Cortex of kidney (tissue), 1 donor: ENCODE data around the gene SLC1A4.
"Not testable (repeated sequence)": the region's sequence is repeated elsewhere in the genome, so short reads cannot be mapped to it uniquely, and the experiment has no call there.

ENCODE experiments used
- DNase-seq: peaks from one replicate; lab custom pipeline; 2025; lab: John Stamatoyannopoulos, UW

SLC1A4 gene

GRCh38 chr2:64966017-64966416 lies 23.2 kb upstream of the SLC1A4 start:
- no peak for DNase-seq

GRCh38 chr2:64966839-64967238 lies 22.4 kb upstream of the SLC1A4 start:
- no peak for DNase-seq

GRCh38 chr2:64967601-64968000 lies 21.6 kb upstream of the SLC1A4 start:
- no peak for DNase-seq

GRCh38 chr2:64969086-64969485 lies 20.1 kb upstream of the SLC1A4 start:
- not testable (repeated sequence) for DNase-seq

- DNase-seq = no peak
These were observed 18.7 kb upstream of the SLC1A4 start for GRCh38 chr2:64970495-64970894.

GRCh38 chr2:64972426-64972825 lies 16.8 kb upstream of the SLC1A4 start:
- DNase-seq = no peak

- no peak for DNase-seq
These were observed 16.3 kb upstream of the SLC1A4 start for GRCh38 chr2:64972876-64973275.

- DNase-seq = no peak
These were observed 13.9 kb upstream of the SLC1A4 start for GRCh38 chr2:64975232-64975821.

- no peak for DNase-seq
These were observed 12.9 kb upstream of the SLC1A4 start for GRCh38 chr2:64976276-64976675.

GRCh38 chr2:64978514-64979268 lies 10.5 kb upstream of the SLC1A4 start:
- DNase-seq = no peak

- DNase-seq = no peak
These were observed 9.5 kb upstream of the SLC1A4 start for GRCh38 chr2:64979744-64980143.

- DNase-seq = no peak
These were observed 9.0 kb upstream of the SLC1A4 start for GRCh38 chr2:64980183-64980582.

GRCh38 chr2:64982311-64982857 lies 6.8 kb upstream of the SLC1A4 start:
- DNase-seq = no peak

- DNase-seq = no peak
These were observed 6.3 kb upstream of the SLC1A4 start for GRCh38 chr2:64982932-64983331.

GRCh38 chr2:64985447-64985846 lies 3.8 kb upstream of the SLC1A4 start:
- DNase-seq = no peak

GRCh38 chr2:64987001-64987955 lies 1.9 kb upstream of the SLC1A4 start:
- no peak for DNase-seq

- no peak for DNase-seq
These were observed 1.2 kb upstream of the SLC1A4 start for GRCh38 chr2:64987956-64988419.

- DNase-seq = no peak
These were observed 626 bp upstream of the SLC1A4 start for GRCh38 chr2:64988420-64989125.

- DNase-seq = no peak
These were observed 899 bp downstream of the SLC1A4 start for GRCh38 chr2:64989982-64990614.

GRCh38 chr2:64990876-64991275 lies 1.7 kb downstream of the SLC1A4 start:
- no peak for DNase-seq

- DNase-seq = no peak
These were observed 3.0 kb downstream of the SLC1A4 start for GRCh38 chr2:64992218-64992617.
